Panc1 (cell line): ENCODE results near the gene ZNF333. TPM values are rescaled to one million over a fixed set of nuclear protein-coding genes. Genes with fewer than 3 reads are reported as not detected.
"Not testable (repeated sequence)": the region's sequence is repeated elsewhere in the genome, so short reads cannot be mapped to it uniquely, and the experiment has no call there.

ENCODE experiments used
- ATAC-seq: fragments of 200-7000 bp; cut with Tn5 transposase; 2 replicates; pipeline ENCODE4 v1.9.1; 2020; ENCODE audit warnings: mild to moderate bottlenecking, moderate library complexity
- BruUV-seq: library from RNA; stranded (reverse); fragments of 400-500 nt; replicated peaks from 2 replicates; lab custom pipeline; 2021; lab: Mats Ljungman, UMichigan
- CTCF ChIA-PET: fragments of 300-600 bp; sonication (Branson Sonifier 250); formaldehyde crosslinking; loops from one replicate; lab custom pipeline; 2022; ENCODE audit warnings: antibody characterized with exemption; lab: Charles Lee
- POLR2A ChIA-PET: fragments of 300-600 bp; sonication (Branson Sonifier 250); formaldehyde crosslinking; loops from one replicate; lab custom pipeline; 2022; ENCODE audit warnings: antibody characterized with exemption; lab: Charles Lee
- DNase-seq: peaks from one replicate; pipeline ENCODE4 v3.0.0-alpha.2; 2010; ENCODE audit warnings: low read depth, low spot score
- H3K27ac ChIP-seq: 2 replicates; pipeline ENCODE4 v1.5.1; 2011; ENCODE audit warnings: mild to moderate bottlenecking, low read length, inconsistent platforms
- H3K27me3 ChIP-seq: fragments of 200-500 bp; sonication (Bioruptor generic); 2 replicates; pipeline ENCODE4 v1.6.0; 2014; ENCODE audit warnings: low read length, inconsistent platforms; ENCODE audit not compliant: control insufficient read depth, insufficient read depth
- H3K36me3 ChIP-seq: fragments of 200-500 bp; sonication (Bioruptor generic); 2 replicates; pipeline ENCODE4 v1.5.1; 2014; ENCODE audit warnings: inconsistent platforms, mild to moderate bottlenecking, low read length, moderate library complexity; ENCODE audit not compliant: control insufficient read depth, insufficient read depth
- H3K4me1 ChIP-seq: 2 replicates; pipeline ENCODE4 v1.5.1; 2011; ENCODE audit warnings: inconsistent platforms, mild to moderate bottlenecking, low read length, moderate library complexity; ENCODE audit not compliant: control insufficient read depth, insufficient read depth
- H3K4me3 ChIP-seq, 2 experiments: 2 replicates each; pipeline ENCODE4 v1.5.1; 2011 to 2012; ENCODE audit warnings: low read depth in 2 of 2, low read length in 2 of 2, mild to moderate bottlenecking in 2 of 2, inconsistent platforms in 1 of 2, moderate library complexity in 1 of 2
- H3K9me3 ChIP-seq: fragments of 200-500 bp; sonication (Bioruptor generic); 2 replicates; pipeline ENCODE4 v1.5.1; 2014; ENCODE audit warnings: low read depth, mild to moderate bottlenecking, inconsistent platforms, low read length, moderate library complexity; ENCODE audit not compliant: control insufficient read depth, insufficient read depth
- POLR2AphosphoS5 ChIP-seq: IDR thresholded peaks from 2 replicates; pipeline ENCODE4 v1.6.1; 2012; ENCODE audit warnings: mild to moderate bottlenecking, low read depth, low read length, moderate library complexity
- SIN3A ChIP-seq: IDR thresholded peaks from 2 replicates; pipeline ENCODE4 v1.6.1; 2012; ENCODE audit warnings: low read depth, mild to moderate bottlenecking, low read length, moderate library complexity, borderline replicate concordance; ENCODE audit not compliant: insufficient read depth
- TCF7L2 ChIP-seq: IDR thresholded peaks from 2 replicates; pipeline ENCODE4 v1.6.1; 2011; ENCODE audit warnings: mild to moderate bottlenecking, low read depth, low read length, inconsistent platforms
- in situ Hi-C: cut with HindIII; loops from 2 replicates; pipeline ENCODE4 v1.10.0; 2016; ENCODE audit warnings: low sequenced_read_pairs, low pct_unique_long_range_greater_than_20kb
- intact Hi-C: fragments of 100-400 bp; cut with micrococcal nuclease; formaldehyde crosslinking; loops from one replicate; pipeline ENCODE4 v1.10.0; 2022; ENCODE audit not compliant: unreplicated experiment
- total RNA-seq: library from RNA; stranded (reverse); gene quantifications from one replicate; pipeline ENCODE4 v1.2.1, GENCODE V29; 2021; ENCODE audit not compliant: unreplicated experiment
- TF ChIP-seq, protein P1 (sequence below), 2 experiments: IDR thresholded peaks; 2 replicates each; pipeline ENCODE4 v1.6.1; 2011 to 2012; ENCODE audit warnings: low read depth in 2 of 2, control low read depth in 1 of 2, low read length in 1 of 2, mild to moderate bottlenecking in 1 of 2, moderate library complexity in 1 of 2; ENCODE audit not compliant: insufficient read depth in 1 of 2
- TF ChIP-seq, protein P2 (sequence below): fragments of 450-650 bp; IDR thresholded peaks from 2 replicates; pipeline ENCODE4 v1.5.1; 2017; ENCODE audit warnings: mild to moderate bottlenecking

ZNF333 gene
- total RNA-seq, 1 experiment from 2014 or later: 9.2 TPM

DNA sequence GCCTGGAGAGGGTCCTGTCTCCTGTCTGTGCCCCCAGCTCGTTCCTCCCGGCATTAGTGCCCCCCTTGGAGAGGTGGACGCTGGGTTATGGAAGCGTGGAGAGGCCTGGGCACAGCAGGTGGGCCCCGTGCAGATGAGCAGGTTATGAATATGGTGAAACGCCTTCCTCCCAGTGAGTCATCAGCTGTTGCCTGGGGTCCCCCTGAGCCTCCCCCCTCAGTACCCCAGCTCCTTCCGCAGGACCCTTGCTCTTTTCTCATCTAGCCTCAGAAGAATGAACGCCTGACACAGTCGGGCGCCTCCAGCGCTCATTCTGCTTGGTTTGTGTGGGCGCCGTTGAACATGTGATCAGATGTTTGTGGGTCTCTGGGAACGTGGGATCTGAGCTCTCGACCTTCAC, 76.0 kb downstream of the ZNF333 start:
- ATAC-seq, BruUV-seq, H3K4me3 ChIP-seq, H3K27ac ChIP-seq, H3K4me1 ChIP-seq, intact Hi-C loops, H3K36me3 ChIP-seq, DNase-seq, H3K9me3 ChIP-seq, POLR2A ChIA-PET, H3K27me3 ChIP-seq, in situ Hi-C loops: not testable (repeated sequence)
- CTCF ChIA-PET: interaction anchor here (0.7 kb wide), 1 partner anchor 294 kb away, joined by 3 read pairs; no protein-coding TSS in a partner anchor

DNA sequence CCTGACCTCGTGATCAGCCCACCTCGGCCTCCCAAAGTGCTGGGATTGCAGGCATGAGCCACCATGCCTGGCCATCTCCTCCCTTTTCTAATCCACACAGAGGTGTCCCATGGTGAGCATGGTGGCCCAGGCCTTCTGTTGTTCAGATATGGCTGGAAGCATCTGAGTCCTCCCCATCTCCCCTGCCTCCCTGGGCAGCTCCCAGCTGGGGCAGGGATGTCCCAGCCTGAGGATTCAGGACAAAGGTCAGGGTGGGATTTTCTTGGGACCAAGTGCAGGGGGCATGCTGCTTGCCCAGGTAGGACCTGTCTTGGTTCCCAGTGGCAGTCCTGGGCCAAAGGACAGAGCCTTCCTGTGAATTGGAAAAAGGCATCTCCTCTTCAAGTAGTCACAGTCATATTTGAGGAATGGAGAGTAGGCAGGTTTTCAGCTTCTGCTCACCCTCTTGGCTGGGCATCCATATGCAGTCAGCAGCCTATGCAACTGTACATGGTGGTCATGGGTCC, 77.7 kb downstream of the ZNF333 start:
- ATAC-seq (no peak), DNase-seq (no peak)
- no peaks in the 10 kb centered on the region for H3K27me3 ChIP-seq
- ChIA-PET CTCF (no interaction called here), POLR2A (interaction anchor here (0.5 kb wide), 1 partner anchor 1983 kb away, joined by 4 read pairs; no protein-coding TSS in a partner anchor)
- no peaks in the 10 kb centered on the region for H3K36me3 ChIP-seq
- H3K4me3 ChIP-seq: no peak overlapping the region
- no peaks in the 10 kb centered on the region for H3K9me3 ChIP-seq
- TF ChIP-seq SIN3A (no peak), POLR2AphosphoS5 (no peak), TCF7L2 (no peak)
- TF ChIP-seq, protein P1, sequence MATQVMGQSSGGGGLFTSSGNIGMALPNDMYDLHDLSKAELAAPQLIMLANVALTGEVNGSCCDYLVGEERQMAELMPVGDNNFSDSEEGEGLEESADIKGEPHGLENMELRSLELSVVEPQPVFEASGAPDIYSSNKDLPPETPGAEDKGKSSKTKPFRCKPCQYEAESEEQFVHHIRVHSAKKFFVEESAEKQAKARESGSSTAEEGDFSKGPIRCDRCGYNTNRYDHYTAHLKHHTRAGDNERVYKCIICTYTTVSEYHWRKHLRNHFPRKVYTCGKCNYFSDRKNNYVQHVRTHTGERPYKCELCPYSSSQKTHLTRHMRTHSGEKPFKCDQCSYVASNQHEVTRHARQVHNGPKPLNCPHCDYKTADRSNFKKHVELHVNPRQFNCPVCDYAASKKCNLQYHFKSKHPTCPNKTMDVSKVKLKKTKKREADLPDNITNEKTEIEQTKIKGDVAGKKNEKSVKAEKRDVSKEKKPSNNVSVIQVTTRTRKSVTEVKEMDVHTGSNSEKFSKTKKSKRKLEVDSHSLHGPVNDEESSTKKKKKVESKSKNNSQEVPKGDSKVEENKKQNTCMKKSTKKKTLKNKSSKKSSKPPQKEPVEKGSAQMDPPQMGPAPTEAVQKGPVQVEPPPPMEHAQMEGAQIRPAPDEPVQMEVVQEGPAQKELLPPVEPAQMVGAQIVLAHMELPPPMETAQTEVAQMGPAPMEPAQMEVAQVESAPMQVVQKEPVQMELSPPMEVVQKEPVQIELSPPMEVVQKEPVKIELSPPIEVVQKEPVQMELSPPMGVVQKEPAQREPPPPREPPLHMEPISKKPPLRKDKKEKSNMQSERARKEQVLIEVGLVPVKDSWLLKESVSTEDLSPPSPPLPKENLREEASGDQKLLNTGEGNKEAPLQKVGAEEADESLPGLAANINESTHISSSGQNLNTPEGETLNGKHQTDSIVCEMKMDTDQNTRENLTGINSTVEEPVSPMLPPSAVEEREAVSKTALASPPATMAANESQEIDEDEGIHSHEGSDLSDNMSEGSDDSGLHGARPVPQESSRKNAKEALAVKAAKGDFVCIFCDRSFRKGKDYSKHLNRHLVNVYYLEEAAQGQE (IDR thresholded peaks at IDR 0.05; ENCODE audit: insufficient read depth in 1 of 2, low read depth in 2 of 2, low read length in 1 of 2): no peak
- TF ChIP-seq, protein P2, sequence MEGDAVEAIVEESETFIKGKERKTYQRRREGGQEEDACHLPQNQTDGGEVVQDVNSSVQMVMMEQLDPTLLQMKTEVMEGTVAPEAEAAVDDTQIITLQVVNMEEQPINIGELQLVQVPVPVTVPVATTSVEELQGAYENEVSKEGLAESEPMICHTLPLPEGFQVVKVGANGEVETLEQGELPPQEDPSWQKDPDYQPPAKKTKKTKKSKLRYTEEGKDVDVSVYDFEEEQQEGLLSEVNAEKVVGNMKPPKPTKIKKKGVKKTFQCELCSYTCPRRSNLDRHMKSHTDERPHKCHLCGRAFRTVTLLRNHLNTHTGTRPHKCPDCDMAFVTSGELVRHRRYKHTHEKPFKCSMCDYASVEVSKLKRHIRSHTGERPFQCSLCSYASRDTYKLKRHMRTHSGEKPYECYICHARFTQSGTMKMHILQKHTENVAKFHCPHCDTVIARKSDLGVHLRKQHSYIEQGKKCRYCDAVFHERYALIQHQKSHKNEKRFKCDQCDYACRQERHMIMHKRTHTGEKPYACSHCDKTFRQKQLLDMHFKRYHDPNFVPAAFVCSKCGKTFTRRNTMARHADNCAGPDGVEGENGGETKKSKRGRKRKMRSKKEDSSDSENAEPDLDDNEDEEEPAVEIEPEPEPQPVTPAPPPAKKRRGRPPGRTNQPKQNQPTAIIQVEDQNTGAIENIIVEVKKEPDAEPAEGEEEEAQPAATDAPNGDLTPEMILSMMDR: no peak
- H3K4me1 ChIP-seq: no peaks in the 10 kb centered on the region
- BruUV-seq: no TSS peak
- no peak overlapping the region for H3K27ac ChIP-seq
- in situ Hi-C loops (no loop called here), intact Hi-C loops (no loop called here)

DNA sequence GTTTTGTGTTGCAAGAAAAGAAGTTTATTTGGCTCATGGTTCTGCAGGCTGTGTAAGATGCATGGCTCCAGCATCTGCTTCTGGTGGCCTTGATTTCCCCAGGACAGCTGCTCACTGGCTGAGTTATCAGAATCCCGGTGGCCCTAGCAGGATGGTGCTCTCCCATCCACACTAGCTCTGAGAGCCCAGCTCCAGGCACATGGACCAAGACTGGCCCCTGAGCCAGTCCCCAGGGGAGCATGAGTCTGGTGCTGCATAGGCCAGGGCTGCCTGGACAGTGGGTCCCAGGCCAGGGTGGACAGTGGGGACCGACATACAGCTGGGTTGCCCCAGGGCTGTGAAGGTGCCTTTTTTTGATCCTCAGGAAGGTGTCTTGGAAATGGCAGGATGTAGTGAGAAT, 78.2 kb downstream of the ZNF333 start:
- no TSS peak for BruUV-seq
- ATAC-seq: no peak
- POLR2A ChIA-PET: interaction anchor here (0.5 kb wide), 1 partner anchor 1983 kb away, joined by 4 read pairs; no protein-coding TSS in a partner anchor

More for the DNA sequence above, 78.2 kb downstream of the ZNF333 start:
- Histone ChIP-seq H3K9me3 (no peaks in the 10 kb centered on the region), H3K27me3 (no peaks in the 10 kb centered on the region), H3K27ac (no peak overlapping the region), H3K36me3 (no peaks in the 10 kb centered on the region), H3K4me1 (no peaks in the 10 kb centered on the region), H3K4me3 (no peak overlapping the region)
- no peak for DNase-seq
- CTCF ChIA-PET: no interaction called here
- intact Hi-C loops (no loop called here), in situ Hi-C loops (no loop called here)
- TF ChIP-seq SIN3A: no peak
- TF ChIP-seq, protein P1 (IDR thresholded peaks at IDR 0.05; ENCODE audit: insufficient read depth in 1 of 2, low read depth in 2 of 2, low read length in 1 of 2): no peak
